SK-N-SH treated with all-trans-retinoic acid at 6 μM for 48 hours (cell line): ENCODE results near the gene RND2.
A peak's percentile ranks its signal among the peaks of the same experiment; 100 is the strongest.

ENCODE experiments used
- ATAC-seq: fragments of 200-7000 bp; cut with Tn5 transposase; 3 replicates; pipeline ENCODE4 v1.9.1; 2020; ENCODE audit warnings: mild to moderate bottlenecking, moderate library complexity
- ARNTL ChIP-seq: fragments of 450-650 bp; formaldehyde crosslinking; IDR thresholded peaks from 2 replicates; pipeline ENCODE4 v1.5.0; 2020; ENCODE audit warnings: low read depth, mild to moderate bottlenecking, moderate library complexity, borderline replicate concordance
- BACH2 ChIP-seq: fragments of 250-450 bp; sonication (Bioruptor Pico); IDR thresholded peaks from 2 replicates; pipeline ENCODE4 v1.9.0; 2021; ENCODE audit warnings: mild to moderate bottlenecking, borderline replicate concordance
- ESRRG ChIP-seq: fragments of 250-450 bp; sonication (Bioruptor Pico); IDR thresholded peaks from 2 replicates; pipeline ENCODE4 v1.6.1; 2021; ENCODE audit warnings: mild to moderate bottlenecking
- GLIS3 ChIP-seq: fragments of 250-450 bp; sonication (Bioruptor Pico); IDR thresholded peaks from 2 replicates; pipeline ENCODE4 v1.5.0; 2020; ENCODE audit warnings: mild to moderate bottlenecking, moderate library complexity
- OSR1 ChIP-seq: fragments of 250-450 bp; sonication (Bioruptor Pico); IDR thresholded peaks from 2 replicates; pipeline ENCODE4 v1.8.0; 2022; ENCODE audit warnings: moderate library complexity, mild to moderate bottlenecking, inconsistent platforms
- PPARA ChIP-seq: fragments of 250-450 bp; sonication (Bioruptor Pico); IDR thresholded peaks from 2 replicates; pipeline ENCODE4 v1.5.0; 2020; ENCODE audit warnings: mild to moderate bottlenecking, borderline replicate concordance
- RARB ChIP-seq: fragments of 250-450 bp; sonication (Bioruptor Pico); IDR thresholded peaks from 2 replicates; pipeline ENCODE4 v1.8.0; 2021; ENCODE audit warnings: mild to moderate bottlenecking, moderate library complexity
- SNAI2 ChIP-seq: fragments of 250-450 bp; sonication (Bioruptor Pico); IDR thresholded peaks from 2 replicates; pipeline ENCODE4 v1.5.0; 2020; ENCODE audit warnings: mild to moderate bottlenecking, moderate library complexity
- TCF4 ChIP-seq: fragments of 250-450 bp; sonication (Bioruptor Pico); IDR thresholded peaks from 2 replicates; pipeline ENCODE4 v1.8.0; 2021; ENCODE audit warnings: mild to moderate bottlenecking, moderate library complexity, borderline replicate concordance
- TOX ChIP-seq: fragments of 250-450 bp; sonication (Bioruptor Pico); IDR thresholded peaks from 2 replicates; pipeline ENCODE4 v1.8.0; 2021; ENCODE audit warnings: mild to moderate bottlenecking, moderate library complexity, borderline replicate concordance
- ZC3H10 ChIP-seq: fragments of 250-450 bp; sonication (Bioruptor Pico); IDR thresholded peaks from 2 replicates; pipeline ENCODE4 v1.5.1; 2021; ENCODE audit warnings: mild to moderate bottlenecking, moderate library complexity
- ZFP3 ChIP-seq: fragments of 250-450 bp; sonication (Bioruptor Pico); IDR thresholded peaks from 2 replicates; pipeline ENCODE4 v1.5.0; 2020; ENCODE audit warnings: mild to moderate bottlenecking, moderate library complexity
- ZFP30 ChIP-seq: fragments of 450-650 bp; formaldehyde crosslinking; IDR thresholded peaks from 2 replicates; pipeline ENCODE4 v1.5.0; 2022; ENCODE audit warnings: mild to moderate bottlenecking, moderate library complexity
- ZNF565 ChIP-seq: fragments of 450-650 bp; formaldehyde crosslinking; conservative IDR thresholded peaks from 2 replicates; pipeline ENCODE4 v1.5.0; 2020; ENCODE audit warnings: low read depth, mild to moderate bottlenecking, moderate library complexity
- ZNF70 ChIP-seq: fragments of 450-650 bp; formaldehyde crosslinking; IDR thresholded peaks from 2 replicates; pipeline ENCODE4 v1.5.0; 2020; ENCODE audit warnings: mild to moderate bottlenecking, moderate library complexity
- ZNF8 ChIP-seq: fragments of 450-650 bp; formaldehyde crosslinking; IDR thresholded peaks from 2 replicates; pipeline ENCODE4 v1.5.0; 2020; ENCODE audit warnings: mild to moderate bottlenecking, moderate library complexity
- TF ChIP-seq, protein P1 (sequence below): fragments of 250-450 bp; sonication (Bioruptor Pico); IDR thresholded peaks from 2 replicates; pipeline ENCODE4 v1.5.1; 2020; ENCODE audit warnings: low read depth, mild to moderate bottlenecking, moderate library complexity
- TF ChIP-seq, protein P2 (sequence below): fragments of 250-450 bp; sonication (Bioruptor Pico); IDR thresholded peaks from 2 replicates; pipeline ENCODE4 v1.8.0; 2021; ENCODE audit warnings: low read depth, mild to moderate bottlenecking, moderate library complexity, borderline replicate concordance
- TF ChIP-seq, protein P3 (sequence below): fragments of 250-450 bp; sonication (Bioruptor Pico); IDR thresholded peaks from 2 replicates; pipeline ENCODE4 v1.8.0; 2020; ENCODE audit warnings: mild to moderate bottlenecking, moderate library complexity, borderline replicate concordance
- TF ChIP-seq, protein P4 (sequence below): fragments of 250-450 bp; sonication (Bioruptor Pico); IDR thresholded peaks from 2 replicates; pipeline ENCODE4 v1.5.0; 2020; ENCODE audit warnings: mild to moderate bottlenecking, moderate library complexity
- TF ChIP-seq, protein P5 (sequence below): fragments of 250-450 bp; sonication (Bioruptor Pico); IDR thresholded peaks from 2 replicates; pipeline ENCODE4 v1.5.1; 2021; ENCODE audit warnings: mild to moderate bottlenecking, moderate library complexity

Gene RND2

GRCh38 chr17:43028221-43028861 is 3.3 kb downstream of the RND2 start:
- ATAC-seq, result no peak
- TF ChIP-seq BACH2 (CRISPR knock-in tag), result no peak
- no peak for TF ChIP-seq GLIS3 (CRISPR knock-in tag)
- no peak for TF ChIP-seq ZNF70 (CRISPR knock-in tag)
- TF ChIP-seq ZC3H10 (CRISPR knock-in tag), result no peak
- no peak for TF ChIP-seq TOX (CRISPR knock-in tag)
- TF ChIP-seq, protein P1, sequence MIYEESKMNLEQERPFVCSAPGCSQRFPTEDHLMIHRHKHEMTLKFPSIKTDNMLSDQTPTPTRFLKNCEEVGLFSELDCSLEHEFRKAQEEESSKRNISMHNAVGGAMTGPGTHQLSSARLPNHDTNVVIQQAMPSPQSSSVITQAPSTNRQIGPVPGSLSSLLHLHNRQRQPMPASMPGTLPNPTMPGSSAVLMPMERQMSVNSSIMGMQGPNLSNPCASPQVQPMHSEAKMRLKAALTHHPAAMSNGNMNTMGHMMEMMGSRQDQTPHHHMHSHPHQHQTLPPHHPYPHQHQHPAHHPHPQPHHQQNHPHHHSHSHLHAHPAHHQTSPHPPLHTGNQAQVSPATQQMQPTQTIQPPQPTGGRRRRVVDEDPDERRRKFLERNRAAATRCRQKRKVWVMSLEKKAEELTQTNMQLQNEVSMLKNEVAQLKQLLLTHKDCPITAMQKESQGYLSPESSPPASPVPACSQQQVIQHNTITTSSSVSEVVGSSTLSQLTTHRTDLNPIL, result no peak
- TF ChIP-seq ZFP30 (CRISPR knock-in tag), result no peak
- no peak for TF ChIP-seq SNAI2 (CRISPR knock-in tag)
- TF ChIP-seq, protein P2, sequence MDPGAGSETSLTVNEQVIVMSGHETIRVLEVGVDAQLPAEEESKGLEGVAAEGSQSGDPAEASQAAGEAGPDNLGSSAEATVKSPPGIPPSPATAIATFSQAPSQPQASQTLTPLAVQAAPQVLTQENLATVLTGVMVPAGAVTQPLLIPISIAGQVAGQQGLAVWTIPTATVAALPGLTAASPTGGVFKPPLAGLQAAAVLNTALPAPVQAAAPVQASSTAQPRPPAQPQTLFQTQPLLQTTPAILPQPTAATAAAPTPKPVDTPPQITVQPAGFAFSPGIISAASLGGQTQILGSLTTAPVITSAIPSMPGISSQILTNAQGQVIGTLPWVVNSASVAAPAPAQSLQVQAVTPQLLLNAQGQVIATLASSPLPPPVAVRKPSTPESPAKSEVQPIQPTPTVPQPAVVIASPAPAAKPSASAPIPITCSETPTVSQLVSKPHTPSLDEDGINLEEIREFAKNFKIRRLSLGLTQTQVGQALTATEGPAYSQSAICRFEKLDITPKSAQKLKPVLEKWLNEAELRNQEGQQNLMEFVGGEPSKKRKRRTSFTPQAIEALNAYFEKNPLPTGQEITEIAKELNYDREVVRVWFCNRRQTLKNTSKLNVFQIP, result no peak
- TF ChIP-seq RARB (CRISPR knock-in tag), result no peak
- no peak for TF ChIP-seq ESRRG (CRISPR knock-in tag)

- TF ChIP-seq TOX (CRISPR knock-in tag), result no peak
- peak; percentile 51; the same call in 1 of the 2 replicates for TF ChIP-seq ZFP3 (CRISPR knock-in tag)
- TF ChIP-seq, all 23 proteins: peak for 1
- ATAC-seq, result no peak
Measured at GRCh38 chr17:43030137-43030767, 5.2 kb downstream of the RND2 start.

- no peak for ATAC-seq
- TF ChIP-seq ZC3H10 (CRISPR knock-in tag) (no peak), SNAI2 (CRISPR knock-in tag) (no peak), PPARA (no peak), ZNF8 (CRISPR knock-in tag) (no peak), ZFP3 (CRISPR knock-in tag) (no peak), TCF4 (no peak), TOX (CRISPR knock-in tag) (no peak), ZNF565 (CRISPR knock-in tag) (no peak), ESRRG (CRISPR knock-in tag) (no peak), ZFP30 (CRISPR knock-in tag) (no peak), ARNTL (CRISPR knock-in tag) (no peak), OSR1 (CRISPR knock-in tag) (no peak), GLIS3 (CRISPR knock-in tag) (no peak), RARB (CRISPR knock-in tag) (no peak)
- TF ChIP-seq, protein P3, sequence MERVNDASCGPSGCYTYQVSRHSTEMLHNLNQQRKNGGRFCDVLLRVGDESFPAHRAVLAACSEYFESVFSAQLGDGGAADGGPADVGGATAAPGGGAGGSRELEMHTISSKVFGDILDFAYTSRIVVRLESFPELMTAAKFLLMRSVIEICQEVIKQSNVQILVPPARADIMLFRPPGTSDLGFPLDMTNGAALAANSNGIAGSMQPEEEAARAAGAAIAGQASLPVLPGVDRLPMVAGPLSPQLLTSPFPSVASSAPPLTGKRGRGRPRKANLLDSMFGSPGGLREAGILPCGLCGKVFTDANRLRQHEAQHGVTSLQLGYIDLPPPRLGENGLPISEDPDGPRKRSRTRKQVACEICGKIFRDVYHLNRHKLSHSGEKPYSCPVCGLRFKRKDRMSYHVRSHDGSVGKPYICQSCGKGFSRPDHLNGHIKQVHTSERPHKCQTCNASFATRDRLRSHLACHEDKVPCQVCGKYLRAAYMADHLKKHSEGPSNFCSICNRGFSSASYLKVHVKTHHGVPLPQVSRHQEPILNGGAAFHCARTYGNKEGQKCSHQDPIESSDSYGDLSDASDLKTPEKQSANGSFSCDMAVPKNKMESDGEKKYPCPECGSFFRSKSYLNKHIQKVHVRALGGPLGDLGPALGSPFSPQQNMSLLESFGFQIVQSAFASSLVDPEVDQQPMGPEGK, result no peak
- TF ChIP-seq, protein P1, result no peak
- TF ChIP-seq, protein P2, result no peak
- TF ChIP-seq, protein P4, sequence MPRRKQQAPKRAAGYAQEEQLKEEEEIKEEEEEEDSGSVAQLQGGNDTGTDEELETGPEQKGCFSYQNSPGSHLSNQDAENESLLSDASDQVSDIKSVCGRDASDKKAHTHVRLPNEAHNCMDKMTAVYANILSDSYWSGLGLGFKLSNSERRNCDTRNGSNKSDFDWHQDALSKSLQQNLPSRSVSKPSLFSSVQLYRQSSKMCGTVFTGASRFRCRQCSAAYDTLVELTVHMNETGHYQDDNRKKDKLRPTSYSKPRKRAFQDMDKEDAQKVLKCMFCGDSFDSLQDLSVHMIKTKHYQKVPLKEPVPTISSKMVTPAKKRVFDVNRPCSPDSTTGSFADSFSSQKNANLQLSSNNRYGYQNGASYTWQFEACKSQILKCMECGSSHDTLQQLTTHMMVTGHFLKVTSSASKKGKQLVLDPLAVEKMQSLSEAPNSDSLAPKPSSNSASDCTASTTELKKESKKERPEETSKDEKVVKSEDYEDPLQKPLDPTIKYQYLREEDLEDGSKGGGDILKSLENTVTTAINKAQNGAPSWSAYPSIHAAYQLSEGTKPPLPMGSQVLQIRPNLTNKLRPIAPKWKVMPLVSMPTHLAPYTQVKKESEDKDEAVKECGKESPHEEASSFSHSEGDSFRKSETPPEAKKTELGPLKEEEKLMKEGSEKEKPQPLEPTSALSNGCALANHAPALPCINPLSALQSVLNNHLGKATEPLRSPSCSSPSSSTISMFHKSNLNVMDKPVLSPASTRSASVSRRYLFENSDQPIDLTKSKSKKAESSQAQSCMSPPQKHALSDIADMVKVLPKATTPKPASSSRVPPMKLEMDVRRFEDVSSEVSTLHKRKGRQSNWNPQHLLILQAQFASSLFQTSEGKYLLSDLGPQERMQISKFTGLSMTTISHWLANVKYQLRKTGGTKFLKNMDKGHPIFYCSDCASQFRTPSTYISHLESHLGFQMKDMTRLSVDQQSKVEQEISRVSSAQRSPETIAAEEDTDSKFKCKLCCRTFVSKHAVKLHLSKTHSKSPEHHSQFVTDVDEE, result no peak
- TF ChIP-seq, protein P5, sequence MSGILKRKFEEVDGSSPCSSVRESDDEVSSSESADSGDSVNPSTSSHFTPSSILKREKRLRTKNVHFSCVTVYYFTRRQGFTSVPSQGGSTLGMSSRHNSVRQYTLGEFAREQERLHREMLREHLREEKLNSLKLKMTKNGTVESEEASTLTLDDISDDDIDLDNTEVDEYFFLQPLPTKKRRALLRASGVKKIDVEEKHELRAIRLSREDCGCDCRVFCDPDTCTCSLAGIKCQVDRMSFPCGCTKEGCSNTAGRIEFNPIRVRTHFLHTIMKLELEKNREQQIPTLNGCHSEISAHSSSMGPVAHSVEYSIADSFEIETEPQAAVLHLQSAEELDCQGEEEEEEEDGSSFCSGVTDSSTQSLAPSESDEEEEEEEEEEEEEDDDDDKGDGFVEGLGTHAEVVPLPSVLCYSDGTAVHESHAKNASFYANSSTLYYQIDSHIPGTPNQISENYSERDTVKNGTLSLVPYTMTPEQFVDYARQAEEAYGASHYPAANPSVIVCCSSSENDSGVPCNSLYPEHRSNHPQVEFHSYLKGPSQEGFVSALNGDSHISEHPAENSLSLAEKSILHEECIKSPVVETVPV, result no peak
Measured at GRCh38 chr17:43031666-43032065, 6.6 kb downstream of the RND2 start.
